B cell (primary cell): ENCODE results near the gene AAK1. TPM values are rescaled to one million over a fixed set of nuclear protein-coding genes. Genes with fewer than 3 reads are reported as not detected.

Experiments used
- ATAC-seq: fragments of 200-7000 bp; cut with Tn5 transposase; one replicate; pipeline ENCODE4 v1.10.0; 2021; ENCODE audit warnings: low read depth, mild to moderate bottlenecking, moderate number of reproducible peaks, moderate library complexity
- CTCF ChIA-PET: fragments of 350-600 bp; sonication (Branson Sonifier 250); formaldehyde crosslinking; loops from one replicate; lab custom pipeline; 2021; ENCODE audit warnings: antibody characterized with exemption, inconsistent platforms; lab: Charles Lee
- POLR2A ChIA-PET: fragments of 350-600 bp; sonication (Branson Sonifier 250); formaldehyde crosslinking; loops from one replicate; lab custom pipeline; 2021; ENCODE audit warnings: antibody characterized with exemption; lab: Charles Lee
- DNase-seq: peaks from one replicate; pipeline ENCODE4 v3.0.0; 2013
- H2AFZ ChIP-seq: 2 replicates; pipeline ENCODE4 v1.6.1; 2012; ENCODE audit warnings: mild to moderate bottlenecking, low read depth, low read length; ENCODE audit not compliant: insufficient read depth, poor library complexity, severe bottlenecking
- H3K27ac ChIP-seq, 2 donors: 1 replicate in 1 of 2; 2 replicates in 1 of 2; pipeline ENCODE4 v1.5.1; 2012 to 2013; ENCODE audit warnings: low read length in 2 of 2, mild to moderate bottlenecking in 2 of 2, moderate library complexity in 1 of 2
- H3K27me3 ChIP-seq, 4 experiments: fragments of 200-600 bp in 1 of 4; sonication (generic) in 1 of 4; replicated peaks in 1 of 4; 1 replicate in 2 of 4; 2 replicates in 2 of 4; pipeline versions ENCODE4 v1.6.1 to v1.7.0; 2013 to 2016; ENCODE audit warnings: low read length in 3 of 4, mild to moderate bottlenecking in 2 of 4, mixed read lengths in 1 of 4, moderate library complexity in 1 of 4; ENCODE audit not compliant: insufficient read depth in 4 of 4, control insufficient read depth in 3 of 4; ENCODE audit errors: control extremely low read depth in 1 of 4
- H3K36me3 ChIP-seq, 2 experiments: replicated peaks in 1 of 2; 1 replicate in 1 of 2; 2 replicates in 1 of 2; pipeline versions ENCODE4 v1.6.1 to v1.7.1; 2013; ENCODE audit warnings: low read length in 1 of 2; ENCODE audit not compliant: insufficient read depth in 2 of 2, control insufficient read depth in 1 of 2; ENCODE audit errors: control extremely low read depth in 1 of 2, extremely low read depth in 1 of 2
- H3K4me1 ChIP-seq, 2 donors: fragments of 200-600 bp in 1 of 2; sonication (generic) in 1 of 2; 1 replicate in 1 of 2; 2 replicates in 1 of 2; pipeline versions ENCODE4 v1.5.1 to v1.6.1; 2013 to 2017; ENCODE audit warnings: low read length in 2 of 2; ENCODE audit not compliant: control insufficient read depth in 2 of 2, insufficient read depth in 2 of 2
- H3K4me2 ChIP-seq: replicated peaks from 2 replicates; pipeline ENCODE3; 2012; ENCODE audit warnings: mild to moderate bottlenecking, low read depth, low read length; ENCODE audit not compliant: poor library complexity, severe bottlenecking
- H3K4me3 ChIP-seq, 5 experiments: fragments of 200-600 bp in 1 of 5; sonication (generic) in 1 of 5; 1 replicate in 3 of 5; 2 replicates in 2 of 5; pipeline versions ENCODE4 v1.5.1 to v1.7.0; 2011 to 2016; ENCODE audit warnings: low read length in 4 of 5, mild to moderate bottlenecking in 4 of 5, low read depth in 2 of 5, control low read depth in 1 of 5, moderate library complexity in 1 of 5; ENCODE audit not compliant: insufficient read depth in 1 of 5; ENCODE audit errors: control extremely low read depth in 1 of 5, extremely low read depth in 1 of 5
- H3K79me2 ChIP-seq: fragments of 200-600 bp; sonication (generic); one replicate; pipeline ENCODE4 v1.6.0; 2016; ENCODE audit warnings: low read length; ENCODE audit not compliant: control insufficient read depth, insufficient read depth
- H3K9ac ChIP-seq: fragments of 200-600 bp; sonication (generic); 2 replicates; pipeline ENCODE4 v1.6.1; 2017; ENCODE audit warnings: mild to moderate bottlenecking, low read length, moderate library complexity
- H3K9me3 ChIP-seq, 3 donors: one replicate each; pipeline versions ENCODE4 v1.6.1 to v1.7.1; 2013; ENCODE audit warnings: low read length in 2 of 3; ENCODE audit not compliant: control insufficient read depth in 2 of 3, insufficient read depth in 1 of 3; ENCODE audit errors: control extremely low read depth in 1 of 3
- H4K20me1 ChIP-seq: 2 replicates; pipeline ENCODE4 v1.6.0; 2012; ENCODE audit warnings: mild to moderate bottlenecking, low read length; ENCODE audit not compliant: insufficient read depth, control insufficient read depth, poor library complexity, severe bottlenecking
- H3K27ac Mint-ChIP-seq: one replicate; pipeline ENCODE4 v1.8.0; 2021; ENCODE audit warnings: mixed read lengths
- H3K27me3 Mint-ChIP-seq: one replicate; pipeline ENCODE4 v1.8.0; 2021; ENCODE audit warnings: mixed read lengths
- H3K4me1 Mint-ChIP-seq: one replicate; pipeline ENCODE4 v1.8.0; 2021; ENCODE audit warnings: mixed read lengths
- H3K4me3 Mint-ChIP-seq: one replicate; pipeline ENCODE4 v1.8.0; 2021; ENCODE audit warnings: mixed read lengths
- H3K9me3 Mint-ChIP-seq: one replicate; pipeline ENCODE4 v1.8.0; 2022; ENCODE audit warnings: mixed read lengths; ENCODE audit not compliant: insufficient read depth
- CTCF ChIP-seq: fragments of 200-600 bp; IDR thresholded peaks from one replicate; pipeline ENCODE4 v1.8.0; 2022; ENCODE audit warnings: antibody characterized with exemption, mild to moderate bottlenecking
- EZH2 ChIP-seq: IDR thresholded peaks from 2 replicates; pipeline ENCODE4 v1.6.1; 2012; ENCODE audit warnings: borderline replicate concordance, low read depth, mild to moderate bottlenecking, moderate library complexity, low read length; ENCODE audit not compliant: insufficient read depth, poor library complexity, severe bottlenecking
- WGBS: methylation state at CpG from one replicate; pipeline ENCODE4 v1.1.5; 2013; ENCODE audit warnings: missing lambda C conversion rate; ENCODE audit not compliant: insufficient coverage; 5-methylcytosine and 5-hydroxymethylcytosine counted together
- intact Hi-C: fragments of 100-400 bp; cut with micrococcal nuclease; formaldehyde crosslinking; loops from one replicate; pipeline ENCODE4 v1.10.0; 2022
- polyA plus RNA-seq: library from polyadenylated mRNA; depleted of rRNA; stranded (reverse); fragments of >200 nt; gene quantifications from 2 replicates; pipeline ENCODE4 v1.2.3, GENCODE V29; 2012
- total RNA-seq, 2 donors: library from RNA; stranded (reverse); fragments of 120-200 nt in 1 of 2; gene quantifications; 1 replicate in 1 of 2; 2 replicates in 1 of 2; pipeline versions ENCODE4 v1.2.3 to v1.2.4, GENCODE V29; 2013 to 2022

Gene AAK1
- total and polyA plus RNA-seq, 2 donors (not counting 1 experiment from before 2014, with no cell fraction given): 2.4 to 7.2 TPM

- Histone ChIP-seq H3K27ac (no peak overlapping the region), H3K27me3 (peaks cover 0 to 3% (median 0%) of the 10 kb centered on the region in 4 experiments), H2AFZ (no peak overlapping the region), H4K20me1 (no peaks in the 10 kb centered on the region), H3K4me2 (no peak overlapping the region), H3K4me1 (no peaks in the 10 kb centered on the region), H3K79me2 (no peaks in the 10 kb centered on the region), H3K9ac (no peak overlapping the region), H3K9me3 (no peaks in the 10 kb centered on the region), H3K36me3 (no peaks in the 10 kb centered on the region), H3K4me3 (no peak overlapping the region)
- Mint-ChIP-seq H3K4me1 (peaks cover 2% of the 10 kb centered on the region), H3K9me3 (no peaks in the 10 kb centered on the region), H3K27me3 (peaks cover 4% of the 10 kb centered on the region), H3K4me3 (no peak overlapping the region), H3K27ac (no peak overlapping the region)
- intact Hi-C loops: no loop called here
- ATAC-seq: no peak
- POLR2A ChIA-PET: no interaction called here
- TF ChIP-seq EZH2 (no peak), CTCF (no peak)
- CTCF ChIA-PET: no interaction called here
- WGBS: 96% methylated on average over 7 of the region's 7 CpGs
- DNase-seq: no peak
Measured at GRCh38 chr2:69456154-69456553, 187.4 kb downstream of the AAK1 start.

GRCh38 chr2:69454976-69455375 lies 188.6 kb downstream of the AAK1 start:
- H3K9ac ChIP-seq: no peak overlapping the region
- intact Hi-C loops: no loop called here
- Mint-ChIP-seq H3K4me3 (no peak overlapping the region), H3K27me3 (peaks cover 4% of the 10 kb centered on the region), H3K27ac (no peak overlapping the region), H3K9me3 (no peaks in the 10 kb centered on the region), H3K4me1 (peaks cover 2% of the 10 kb centered on the region)
- no peaks in the 10 kb centered on the region for H3K79me2 ChIP-seq
- H3K27ac ChIP-seq: no peak overlapping the region
- WGBS: 80% methylated on average over 1 of the region's 2 CpGs
- CTCF ChIA-PET: no interaction called here
- TF ChIP-seq EZH2 (no peak), CTCF (no peak)
- POLR2A ChIA-PET: no interaction called here
- DNase-seq: no peak
- no peaks in the 10 kb centered on the region for H3K36me3 ChIP-seq
- no peaks in the 10 kb centered on the region for H4K20me1 ChIP-seq
- ATAC-seq: no peak
- H2AFZ ChIP-seq: no peak overlapping the region
- H3K27me3 ChIP-seq: peaks cover 0 to 3% (median 0%) of the 10 kb centered on the region in 4 experiments
- no peak overlapping the region for H3K4me2 ChIP-seq
- H3K4me1 ChIP-seq: no peaks in the 10 kb centered on the region
- no peak overlapping the region for H3K4me3 ChIP-seq
- no peaks in the 10 kb centered on the region for H3K9me3 ChIP-seq
